CD4-positive, alpha-beta T cell treated with Interleukin-1 beta for 1 hour (primary cell): ENCODE measurements around the gene PAFAH1B1.
"Not testable (repeated sequence)": the region's sequence is repeated elsewhere in the genome, so short reads cannot be mapped to it uniquely, and the experiment has no call there.

Experiments
- DNase-seq, 2 donors: peaks; one replicate each; pipeline ENCODE4 v3.0.0-alpha.2; 2020 to 2022

Gene PAFAH1B1

GRCh38 chr17:2592971-2593820 lies at the start of gene PAFAH1B1:
Gene PAFAH1B1 (plus strand): TSS chr17:2593654. CDS start chr17:2638289, 44,635 bp downstream.
- DNase-seq, result peak; percentile 93 to 95

- DNase-seq, result no peak
Observed at GRCh38 chr17:2545393-2545792, 48.1 kb upstream of the PAFAH1B1 start.

GRCh38 chr17:2547176-2547575 lies 46.3 kb upstream of the PAFAH1B1 start:
- DNase-seq, result no peak

GRCh38 chr17:2548026-2548425 lies 45.4 kb upstream of the PAFAH1B1 start:
- DNase-seq, result not testable (repeated sequence)

- DNase-seq, result no peak
Observed at GRCh38 chr17:2549392-2550211, 43.9 kb upstream of the PAFAH1B1 start.

- no peak for DNase-seq
Observed at GRCh38 chr17:2551493-2551892, 42.0 kb upstream of the PAFAH1B1 start.

- no peak for DNase-seq
Observed at GRCh38 chr17:2551928-2552327, 41.5 kb upstream of the PAFAH1B1 start.

GRCh38 chr17:2560658-2561057 lies 32.8 kb upstream of the PAFAH1B1 start:
- DNase-seq, result no peak

GRCh38 chr17:2562162-2562858 lies 31.1 kb upstream of the PAFAH1B1 start:
- no peak for DNase-seq

- no peak for DNase-seq
Observed at GRCh38 chr17:2563061-2563460, 30.4 kb upstream of the PAFAH1B1 start.

GRCh38 chr17:2563543-2563942 lies 29.9 kb upstream of the PAFAH1B1 start:
- DNase-seq, result no peak

- DNase-seq, result no peak
Observed at GRCh38 chr17:2564877-2565276, 28.6 kb upstream of the PAFAH1B1 start.

- no peak for DNase-seq
Observed at GRCh38 chr17:2566056-2566455, 27.4 kb upstream of the PAFAH1B1 start.

GRCh38 chr17:2571523-2572303 lies 21.7 kb upstream of the PAFAH1B1 start:
- no peak for DNase-seq

GRCh38 chr17:2572304-2572609 lies 21.2 kb upstream of the PAFAH1B1 start:
- DNase-seq, result not testable (repeated sequence)

GRCh38 chr17:2580151-2580550 lies 13.3 kb upstream of the PAFAH1B1 start:
- no peak for DNase-seq

GRCh38 chr17:2580661-2581060 lies 12.8 kb upstream of the PAFAH1B1 start:
- no peak for DNase-seq

GRCh38 chr17:2582493-2582892 lies 11.0 kb upstream of the PAFAH1B1 start:
- DNase-seq, result no peak

GRCh38 chr17:2591040-2591640 lies 2.3 kb upstream of the PAFAH1B1 start:
- no peak for DNase-seq

GRCh38 chr17:2593821-2594721 lies 617 bp downstream of the PAFAH1B1 start:
- peak; percentile 81 for DNase-seq
